Stimulated activated CD4-positive, alpha-beta T cell treated with anti-CD3 and anti-CD28 coated beads, TNF-alpha, amount 100 ng/mL, for 1 hour (primary cell): ENCODE measurements around the gene SERPINA6.
"Not testable (repeated sequence)": the region's sequence is repeated elsewhere in the genome, so short reads cannot be mapped to it uniquely, and the experiment has no call there.

Source experiments
- DNase-seq, 3 donors: peaks; one replicate each; pipeline ENCODE4 v3.0.0-alpha.2; 2020; ENCODE audit warnings: low read depth in 3 of 3, low spot score in 1 of 3

Gene SERPINA6

GRCh38 chr14:94328196-94328595 is 5.1 kb upstream of the SERPINA6 start:
- DNase-seq = no peak

GRCh38 chr14:94321421-94322271 is 1.5 kb downstream of the SERPINA6 start:
- no peak for DNase-seq

- no peak for DNase-seq
Measured at GRCh38 chr14:94320243-94320642, 2.9 kb downstream of the SERPINA6 start.

- DNase-seq = no peak
Measured at GRCh38 chr14:94317259-94317658, 5.9 kb downstream of the SERPINA6 start.

GRCh38 chr14:94316692-94317091 is 6.4 kb downstream of the SERPINA6 start:
- no peak for DNase-seq

GRCh38 chr14:94314890-94315289 is 8.2 kb downstream of the SERPINA6 start:
- DNase-seq = no peak

GRCh38 chr14:94313991-94314655 is 9.0 kb downstream of the SERPINA6 start:
- DNase-seq = no peak

GRCh38 chr14:94312481-94313246 is 10.5 kb downstream of the SERPINA6 start:
- DNase-seq = no peak

- no peak for DNase-seq
Measured at GRCh38 chr14:94310248-94310647, 12.9 kb downstream of the SERPINA6 start.

- DNase-seq = no peak
Measured at GRCh38 chr14:94309721-94310120, 13.4 kb downstream of the SERPINA6 start.

- no peak for DNase-seq
Measured at GRCh38 chr14:94307410-94307992, 15.6 kb downstream of the SERPINA6 start.

GRCh38 chr14:94306047-94306978 is 16.8 kb downstream of the SERPINA6 start:
- DNase-seq = no peak

GRCh38 chr14:94305620-94306019 is 17.5 kb downstream of the SERPINA6 start:
- no peak for DNase-seq

GRCh38 chr14:94304243-94304642 is 18.9 kb downstream of the SERPINA6 start:
- DNase-seq = no peak

GRCh38 chr14:94303111-94303510 is 20.0 kb downstream of the SERPINA6 start:
- DNase-seq = no peak

GRCh38 chr14:94298130-94298529 is 25.0 kb downstream of the SERPINA6 start:
- no peak for DNase-seq

GRCh38 chr14:94296181-94296545 is 27.0 kb downstream of the SERPINA6 start:
- not testable (repeated sequence) for DNase-seq

- no peak for DNase-seq
Measured at GRCh38 chr14:94295360-94296180, 27.6 kb downstream of the SERPINA6 start.

GRCh38 chr14:94293578-94293924 is 29.6 kb downstream of the SERPINA6 start:
- no peak for DNase-seq
